ENCODE data around the gene SMIM29. TPM values are rescaled to one million over a fixed set of nuclear protein-coding genes. Genes with fewer than 3 reads are reported as not detected.

Gene SMIM29
- total RNA-seq, 1 donor from 2014 or later, result 5.2 TPM

Small RNA genes within 50 kb of the gene (small RNA-seq; reads per million reads assigned to genes)
- gene MIR6835 (ENCODE audit: low replicate concordance), result not detected

Other genes with a start within 250 kb of the SMIM29 start
- gene GRM4, start 102.9 kb downstream of the SMIM29 start, total RNA-seq, result 0.51 TPM
- 30.4 TPM for gene HMGA1, start 12.1 kb downstream of the SMIM29 start, total RNA-seq
- 65.0 TPM for gene NUDT3, start 143.7 kb upstream of the SMIM29 start, total RNA-seq
- 1,790 TPM for gene RPS10, start 177.1 kb upstream of the SMIM29 start, total RNA-seq
- gene PACSIN1, start 217.1 kb upstream of the SMIM29 start, total RNA-seq, result 0.10 TPM

Data from tongue (tissue), 2 donors.